SK-N-SH treated with all-trans-retinoic acid at 6 μM for 48 hours (cell line): ENCODE measurements around the gene HS3ST5.

ENCODE experiments used
- ATAC-seq: fragments of 200-7000 bp; cut with Tn5 transposase; 3 replicates; pipeline ENCODE4 v1.9.1; 2020; ENCODE audit warnings: mild to moderate bottlenecking, moderate library complexity
- BACH2 ChIP-seq: fragments of 250-450 bp; sonication (Bioruptor Pico); IDR thresholded peaks from 2 replicates; pipeline ENCODE4 v1.9.0; 2021; ENCODE audit warnings: mild to moderate bottlenecking, borderline replicate concordance
- CREB5 ChIP-seq: fragments of 250-450 bp; sonication (Bioruptor Pico); IDR thresholded peaks from 2 replicates; pipeline ENCODE4 v1.5.1; 2020; ENCODE audit warnings: low read depth, mild to moderate bottlenecking, moderate library complexity
- CSDC2 ChIP-seq: fragments of 250-450 bp; sonication (Bioruptor Pico); IDR thresholded peaks from 2 replicates; pipeline ENCODE4 v1.5.0; 2020; ENCODE audit warnings: mild to moderate bottlenecking, moderate library complexity
- GLIS3 ChIP-seq: fragments of 250-450 bp; sonication (Bioruptor Pico); IDR thresholded peaks from 2 replicates; pipeline ENCODE4 v1.5.0; 2020; ENCODE audit warnings: mild to moderate bottlenecking, moderate library complexity
- ISL1 ChIP-seq: fragments of 250-450 bp; sonication (Bioruptor Pico); IDR thresholded peaks from 2 replicates; pipeline ENCODE4 v2.1.2; 2022; ENCODE audit warnings: mild to moderate bottlenecking, moderate library complexity
- OSR1 ChIP-seq: fragments of 250-450 bp; sonication (Bioruptor Pico); IDR thresholded peaks from 2 replicates; pipeline ENCODE4 v1.8.0; 2022; ENCODE audit warnings: moderate library complexity, mild to moderate bottlenecking, inconsistent platforms
- PATZ1 ChIP-seq: fragments of 250-450 bp; sonication (Bioruptor Pico); IDR thresholded peaks from 2 replicates; pipeline ENCODE4 v1.8.0; 2020; ENCODE audit warnings: mild to moderate bottlenecking, moderate library complexity, borderline replicate concordance
- PPARA ChIP-seq: fragments of 250-450 bp; sonication (Bioruptor Pico); IDR thresholded peaks from 2 replicates; pipeline ENCODE4 v1.5.0; 2020; ENCODE audit warnings: mild to moderate bottlenecking, borderline replicate concordance
- RARB ChIP-seq: fragments of 250-450 bp; sonication (Bioruptor Pico); IDR thresholded peaks from 2 replicates; pipeline ENCODE4 v1.8.0; 2021; ENCODE audit warnings: mild to moderate bottlenecking, moderate library complexity
- TCF4 ChIP-seq: fragments of 250-450 bp; sonication (Bioruptor Pico); IDR thresholded peaks from 2 replicates; pipeline ENCODE4 v1.8.0; 2021; ENCODE audit warnings: mild to moderate bottlenecking, moderate library complexity, borderline replicate concordance
- TOX ChIP-seq: fragments of 250-450 bp; sonication (Bioruptor Pico); IDR thresholded peaks from 2 replicates; pipeline ENCODE4 v1.8.0; 2021; ENCODE audit warnings: mild to moderate bottlenecking, moderate library complexity, borderline replicate concordance
- TSHZ2 ChIP-seq: fragments of 250-450 bp; sonication (Bioruptor Pico); IDR thresholded peaks from 2 replicates; pipeline ENCODE4 v1.5.0; 2020; ENCODE audit warnings: mild to moderate bottlenecking, moderate library complexity
- ZC3H10 ChIP-seq: fragments of 250-450 bp; sonication (Bioruptor Pico); IDR thresholded peaks from 2 replicates; pipeline ENCODE4 v1.5.1; 2021; ENCODE audit warnings: mild to moderate bottlenecking, moderate library complexity
- ZFP3 ChIP-seq: fragments of 250-450 bp; sonication (Bioruptor Pico); IDR thresholded peaks from 2 replicates; pipeline ENCODE4 v1.5.0; 2020; ENCODE audit warnings: mild to moderate bottlenecking, moderate library complexity
- ZFP30 ChIP-seq: fragments of 450-650 bp; formaldehyde crosslinking; IDR thresholded peaks from 2 replicates; pipeline ENCODE4 v1.5.0; 2022; ENCODE audit warnings: mild to moderate bottlenecking, moderate library complexity
- ZNF70 ChIP-seq: fragments of 450-650 bp; formaldehyde crosslinking; IDR thresholded peaks from 2 replicates; pipeline ENCODE4 v1.5.0; 2020; ENCODE audit warnings: mild to moderate bottlenecking, moderate library complexity
- ZNF8 ChIP-seq: fragments of 450-650 bp; formaldehyde crosslinking; IDR thresholded peaks from 2 replicates; pipeline ENCODE4 v1.5.0; 2020; ENCODE audit warnings: mild to moderate bottlenecking, moderate library complexity
- TF ChIP-seq, protein P1 (sequence below): fragments of 250-450 bp; sonication (Bioruptor Pico); IDR thresholded peaks from 2 replicates; pipeline ENCODE4 v1.5.1; 2021; ENCODE audit warnings: mild to moderate bottlenecking, moderate library complexity
- TF ChIP-seq, protein P2 (sequence below): fragments of 250-450 bp; sonication (Bioruptor Pico); IDR thresholded peaks from 2 replicates; pipeline ENCODE4 v1.8.0; 2021; ENCODE audit warnings: low read depth, mild to moderate bottlenecking, moderate library complexity, borderline replicate concordance

HS3ST5 gene

GRCh38 chr6:114108119-114109002, 234.5 kb downstream of the HS3ST5 start (continued):
- TF ChIP-seq TSHZ2 (CRISPR knock-in tag) (no peak), BACH2 (CRISPR knock-in tag) (no peak), ZFP30 (CRISPR knock-in tag) (no peak)
- TF ChIP-seq, all 23 proteins: peak for 0

DNA sequence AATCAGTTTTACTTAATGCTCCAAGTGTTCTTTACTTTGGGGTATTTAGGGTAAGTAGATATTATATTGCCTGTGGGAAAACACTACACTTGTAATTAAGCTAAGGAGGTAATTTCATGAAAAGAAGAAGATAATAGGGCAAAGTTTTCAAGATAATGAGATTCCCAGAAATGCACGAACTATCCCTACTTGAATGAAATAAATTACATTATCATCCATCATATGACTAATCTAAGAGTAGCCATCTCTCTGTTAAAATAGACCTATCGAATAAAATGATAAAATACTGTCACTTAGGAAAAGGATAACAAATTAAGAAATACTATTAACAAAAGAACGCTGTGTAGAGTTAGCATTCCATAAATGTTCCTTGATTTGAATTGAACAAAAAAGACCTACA, 236.8 kb downstream of the HS3ST5 start:
- TF ChIP-seq BACH2 (CRISPR knock-in tag) (no peak), ISL1 (CRISPR knock-in tag) (peak; percentile 83)
- ATAC-seq, result no peak

DNA sequence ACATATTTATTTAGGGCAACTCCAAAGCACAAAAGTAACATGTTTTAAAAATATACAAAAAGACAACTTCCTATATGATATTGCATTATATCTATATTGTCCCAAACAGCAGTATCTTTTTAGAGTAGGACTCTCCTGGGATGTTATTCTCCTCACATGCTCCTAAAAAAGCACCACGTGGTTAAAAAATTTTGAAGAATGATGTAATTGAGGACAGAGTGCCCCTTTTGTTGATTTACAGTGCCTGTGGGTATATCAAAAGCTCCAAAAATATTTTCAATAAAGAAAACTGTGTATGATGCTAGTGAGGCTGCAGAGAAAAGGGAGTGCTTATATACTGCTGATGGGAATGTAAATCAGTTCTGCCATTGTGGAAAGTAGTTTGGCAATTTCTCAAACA, 241.6 kb downstream of the HS3ST5 start:
- no peak for ATAC-seq
- TF ChIP-seq OSR1 (CRISPR knock-in tag), result no peak
- no peak for TF ChIP-seq CSDC2
- TF ChIP-seq ISL1 (CRISPR knock-in tag), result no peak
- TF ChIP-seq, protein P1, sequence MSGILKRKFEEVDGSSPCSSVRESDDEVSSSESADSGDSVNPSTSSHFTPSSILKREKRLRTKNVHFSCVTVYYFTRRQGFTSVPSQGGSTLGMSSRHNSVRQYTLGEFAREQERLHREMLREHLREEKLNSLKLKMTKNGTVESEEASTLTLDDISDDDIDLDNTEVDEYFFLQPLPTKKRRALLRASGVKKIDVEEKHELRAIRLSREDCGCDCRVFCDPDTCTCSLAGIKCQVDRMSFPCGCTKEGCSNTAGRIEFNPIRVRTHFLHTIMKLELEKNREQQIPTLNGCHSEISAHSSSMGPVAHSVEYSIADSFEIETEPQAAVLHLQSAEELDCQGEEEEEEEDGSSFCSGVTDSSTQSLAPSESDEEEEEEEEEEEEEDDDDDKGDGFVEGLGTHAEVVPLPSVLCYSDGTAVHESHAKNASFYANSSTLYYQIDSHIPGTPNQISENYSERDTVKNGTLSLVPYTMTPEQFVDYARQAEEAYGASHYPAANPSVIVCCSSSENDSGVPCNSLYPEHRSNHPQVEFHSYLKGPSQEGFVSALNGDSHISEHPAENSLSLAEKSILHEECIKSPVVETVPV (CRISPR knock-in tag), result no peak
- no peak for TF ChIP-seq ZFP3 (CRISPR knock-in tag)
- no peak for TF ChIP-seq ZNF8 (CRISPR knock-in tag)
- TF ChIP-seq CREB5 (CRISPR knock-in tag), result no peak
- no peak for TF ChIP-seq ZFP30 (CRISPR knock-in tag)
- TF ChIP-seq PATZ1 (CRISPR knock-in tag), result no peak
- TF ChIP-seq TCF4 (CRISPR knock-in tag), result no peak

GRCh38 chr6:114100215-114100994, 242.4 kb downstream of the HS3ST5 start:
- no peak for TF ChIP-seq ZNF70 (CRISPR knock-in tag)
- no peak for ATAC-seq

DNA sequence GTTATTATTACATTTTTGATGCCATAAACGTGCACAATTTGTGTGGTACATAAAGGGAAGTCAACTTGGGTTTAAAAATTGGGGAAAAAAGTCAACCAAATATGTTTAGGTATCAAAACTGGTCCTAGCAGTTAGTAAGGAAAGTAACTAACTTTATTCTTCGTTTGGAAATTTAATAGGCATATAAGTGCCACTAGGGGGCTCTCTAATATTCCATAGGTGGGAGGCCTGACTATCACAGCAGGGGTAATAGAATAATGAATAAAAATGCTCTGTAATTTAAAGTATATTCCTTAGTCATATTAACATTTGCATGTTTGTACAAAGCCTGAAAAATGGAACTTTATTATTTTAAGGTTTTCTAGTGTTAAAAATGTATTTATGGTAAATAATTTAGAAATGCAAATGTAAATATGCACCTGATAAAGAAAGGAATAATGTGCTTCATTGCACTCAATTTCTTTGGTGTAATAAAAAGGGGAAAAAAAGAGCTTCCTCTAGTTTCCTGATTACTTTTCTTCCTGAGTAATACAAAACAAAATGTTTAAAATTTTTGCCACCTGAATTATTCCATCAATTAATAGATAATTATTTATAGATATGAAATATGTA, 246.2 kb downstream of the HS3ST5 start:
- ATAC-seq, result peak; percentile 68; the same call in 2 of the 3 replicates
- TF ChIP-seq, protein P2, sequence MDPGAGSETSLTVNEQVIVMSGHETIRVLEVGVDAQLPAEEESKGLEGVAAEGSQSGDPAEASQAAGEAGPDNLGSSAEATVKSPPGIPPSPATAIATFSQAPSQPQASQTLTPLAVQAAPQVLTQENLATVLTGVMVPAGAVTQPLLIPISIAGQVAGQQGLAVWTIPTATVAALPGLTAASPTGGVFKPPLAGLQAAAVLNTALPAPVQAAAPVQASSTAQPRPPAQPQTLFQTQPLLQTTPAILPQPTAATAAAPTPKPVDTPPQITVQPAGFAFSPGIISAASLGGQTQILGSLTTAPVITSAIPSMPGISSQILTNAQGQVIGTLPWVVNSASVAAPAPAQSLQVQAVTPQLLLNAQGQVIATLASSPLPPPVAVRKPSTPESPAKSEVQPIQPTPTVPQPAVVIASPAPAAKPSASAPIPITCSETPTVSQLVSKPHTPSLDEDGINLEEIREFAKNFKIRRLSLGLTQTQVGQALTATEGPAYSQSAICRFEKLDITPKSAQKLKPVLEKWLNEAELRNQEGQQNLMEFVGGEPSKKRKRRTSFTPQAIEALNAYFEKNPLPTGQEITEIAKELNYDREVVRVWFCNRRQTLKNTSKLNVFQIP (CRISPR knock-in tag), result no peak
- TF ChIP-seq ZFP3 (CRISPR knock-in tag) (no peak), ZFP30 (CRISPR knock-in tag) (no peak), ZC3H10 (CRISPR knock-in tag) (no peak), ISL1 (CRISPR knock-in tag) (no peak), PPARA (CRISPR knock-in tag) (no peak), CREB5 (CRISPR knock-in tag) (no peak), GLIS3 (CRISPR knock-in tag) (no peak), CSDC2 (no peak), RARB (CRISPR knock-in tag) (no peak), TOX (CRISPR knock-in tag) (no peak)
